Caco-2 (cell line): ENCODE results near the gene MEX3C. TPM values are rescaled to one million over a fixed set of nuclear protein-coding genes. Genes with fewer than 3 reads are reported as not detected.

Experiments
- BruUV-seq: library from RNA; stranded (reverse); fragments of 400-500 nt; replicated peaks from 2 replicates; lab custom pipeline; 2021; lab: Mats Ljungman, UMichigan
- CTCF ChIA-PET: fragments of 300-600 bp; sonication (Branson Sonifier 250); formaldehyde crosslinking; loops from one replicate; lab custom pipeline; 2022; ENCODE audit warnings: antibody characterized with exemption; lab: Charles Lee
- POLR2A ChIA-PET: fragments of 300-600 bp; sonication (Branson Sonifier 250); formaldehyde crosslinking; loops from one replicate; lab custom pipeline; 2022; ENCODE audit warnings: antibody characterized with exemption; lab: Charles Lee
- DNase-seq, 2 experiments: peaks; one replicate each; pipeline versions ENCODE4 v3.0.0 to v3.0.0-alpha.2; 2020 to 2022
- H3K27me3 ChIP-seq: replicated peaks from 2 replicates; pipeline ENCODE4 v1.6.0; 2011; ENCODE audit warnings: low read length; ENCODE audit not compliant: control insufficient read depth, insufficient read depth
- H3K36me3 ChIP-seq: 2 replicates; pipeline ENCODE4 v1.5.1; 2011; ENCODE audit warnings: low read length; ENCODE audit not compliant: control insufficient read depth, insufficient read depth
- H3K4me1 ChIP-seq: fragments of 250-450 bp; sonication (Bioruptor Pico); 2 replicates; pipeline ENCODE4 v1.5.1; 2020; ENCODE audit warnings: mild to moderate bottlenecking
- H3K4me3 ChIP-seq: 2 replicates; pipeline ENCODE4 v1.5.1; 2011; ENCODE audit warnings: low read depth, mild to moderate bottlenecking, control low read depth, low read length
- H3K9me3 ChIP-seq: fragments of 250-450 bp; sonication (Bioruptor Pico); 2 replicates; pipeline ENCODE4 v1.5.1; 2020; ENCODE audit warnings: mild to moderate bottlenecking, moderate library complexity
- H3K27ac Mint-ChIP-seq: one replicate; pipeline ENCODE4 v1.8.0; 2022; ENCODE audit warnings: mixed read lengths; ENCODE audit not compliant: unreplicated experiment
- H3K27me3 Mint-ChIP-seq: one replicate; pipeline ENCODE4 v1.8.0; 2022; ENCODE audit warnings: mixed read lengths; ENCODE audit not compliant: insufficient read depth, unreplicated experiment
- H3K36me3 Mint-ChIP-seq: one replicate; pipeline ENCODE4 v1.8.0; 2022; ENCODE audit warnings: mild to moderate bottlenecking, mixed read lengths; ENCODE audit not compliant: insufficient read depth, unreplicated experiment
- H3K4me1 Mint-ChIP-seq: one replicate; pipeline ENCODE4 v1.8.0; 2022; ENCODE audit warnings: low read depth, mixed read lengths; ENCODE audit not compliant: unreplicated experiment
- H3K4me3 Mint-ChIP-seq: one replicate; pipeline ENCODE4 v1.8.0; 2022; ENCODE audit warnings: mild to moderate bottlenecking, moderate library complexity, mixed read lengths; ENCODE audit not compliant: unreplicated experiment
- H3K9me3 Mint-ChIP-seq: one replicate; pipeline ENCODE4 v1.8.0; 2022; ENCODE audit warnings: mixed read lengths; ENCODE audit not compliant: unreplicated experiment
- CTCF ChIP-seq, 2 experiments: fragments of 200-600 bp in 1 of 2; IDR thresholded peaks; 1 replicate in 1 of 2; 2 replicates in 1 of 2; pipeline versions ENCODE4 v1.5.1 to v1.8.0; 2011 to 2022; ENCODE audit warnings: antibody characterized with exemption in 1 of 2, control low read depth in 1 of 2, inconsistent platforms in 1 of 2, low read depth in 1 of 2, low read length in 1 of 2, mild to moderate bottlenecking in 1 of 2, moderate library complexity in 1 of 2; ENCODE audit not compliant: insufficient read depth in 1 of 2, severe bottlenecking in 1 of 2, unreplicated experiment in 1 of 2
- intact Hi-C: fragments of 100-400 bp; cut with micrococcal nuclease; formaldehyde crosslinking; loops from one replicate; pipeline ENCODE4 v1.10.0; 2022; ENCODE audit not compliant: unreplicated experiment
- total RNA-seq: library from RNA; stranded (reverse); gene quantifications from 2 replicates; pipeline ENCODE4 v1.2.3, GENCODE V29; 2022

Gene MEX3C
- total RNA-seq, 1 experiment from 2014 or later, result 47.0 TPM

- H3K4me3 Mint-ChIP-seq, result no peak overlapping the region
- no peak for DNase-seq
- no peaks in the 10 kb centered on the region for H3K36me3 ChIP-seq
- no peaks in the 10 kb centered on the region for H3K4me1 Mint-ChIP-seq
- H3K27me3 Mint-ChIP-seq, result no peaks in the 10 kb centered on the region
- no peaks in the 10 kb centered on the region for H3K9me3 Mint-ChIP-seq
- no peak for TF ChIP-seq CTCF (IDR thresholded peaks at IDR 0.05; ENCODE audit: insufficient read depth in 1 of 2, low read depth in 1 of 2, low read length in 1 of 2, severe bottlenecking in 1 of 2, unreplicated experiment in 1 of 2)
- no peaks in the 10 kb centered on the region for H3K27me3 ChIP-seq
- intact Hi-C loops, result no loop called here
- H3K9me3 ChIP-seq, result no peaks in the 10 kb centered on the region
- ChIA-PET CTCF (no interaction called here), POLR2A (no interaction called here)
- H3K36me3 Mint-ChIP-seq, result no peaks in the 10 kb centered on the region
- no peaks in the 10 kb centered on the region for H3K4me1 ChIP-seq
- BruUV-seq, result no TSS peak
- no peak overlapping the region for H3K4me3 ChIP-seq
- H3K27ac Mint-ChIP-seq, result no peak overlapping the region
These were observed 15.1 kb upstream of the MEX3C start for GRCh38 chr18:51212606-51213005.

- intact Hi-C loops, result no loop called here
- no peak for DNase-seq
- CTCF ChIA-PET, result no interaction called here
These were observed 14.1 kb upstream of the MEX3C start for GRCh38 chr18:51211552-51211951.

More at GRCh38 chr18:51211552-51211951, 14.1 kb upstream of the MEX3C start:
- no peaks in the 10 kb centered on the region for H3K9me3 ChIP-seq
- POLR2A ChIA-PET, result no interaction called here
- Mint-ChIP-seq H3K36me3 (no peaks in the 10 kb centered on the region), H3K4me3 (no peak overlapping the region), H3K9me3 (no peaks in the 10 kb centered on the region), H3K27me3 (no peaks in the 10 kb centered on the region), H3K27ac (no peak overlapping the region), H3K4me1 (no peaks in the 10 kb centered on the region)
- BruUV-seq, result no TSS peak
- no peak for TF ChIP-seq CTCF (IDR thresholded peaks at IDR 0.05; ENCODE audit: insufficient read depth in 1 of 2, low read depth in 1 of 2, low read length in 1 of 2, severe bottlenecking in 1 of 2, unreplicated experiment in 1 of 2)
- no peaks in the 10 kb centered on the region for H3K27me3 ChIP-seq
- no peaks in the 10 kb centered on the region for H3K36me3 ChIP-seq
- no peak overlapping the region for H3K4me3 ChIP-seq
- H3K4me1 ChIP-seq, result no peaks in the 10 kb centered on the region
